GM10847 (cell line): Measurements from ENCODE around the gene SMAD4.

Source experiments
- POLR2A ChIP-seq: IDR thresholded peaks from 2 replicates; pipeline ENCODE4 v1.6.1; 2011; ENCODE audit not compliant: insufficient read length; ENCODE audit errors: extremely low read depth

Gene SMAD4

DNA sequence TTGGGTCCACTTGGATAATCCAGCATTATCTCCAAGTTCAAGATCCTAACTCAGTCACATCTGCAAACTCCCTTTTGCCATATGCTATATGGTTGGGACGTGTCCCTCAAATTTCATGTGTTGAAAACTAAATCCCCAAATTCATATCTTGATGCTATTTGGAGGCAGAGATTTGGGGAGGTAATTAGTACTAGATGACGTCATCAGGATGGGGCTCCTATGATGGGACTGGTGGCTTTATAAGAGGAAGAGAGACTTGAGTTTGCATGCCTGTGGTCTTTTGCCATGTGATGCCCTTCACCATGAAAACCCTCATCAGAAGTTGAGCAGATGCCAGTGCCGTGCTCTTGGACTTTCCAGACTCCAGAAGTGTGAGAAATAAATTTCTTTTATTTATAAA lies 16.8 kb upstream of the SMAD4 start:
- no peak for TF ChIP-seq POLR2A

DNA sequence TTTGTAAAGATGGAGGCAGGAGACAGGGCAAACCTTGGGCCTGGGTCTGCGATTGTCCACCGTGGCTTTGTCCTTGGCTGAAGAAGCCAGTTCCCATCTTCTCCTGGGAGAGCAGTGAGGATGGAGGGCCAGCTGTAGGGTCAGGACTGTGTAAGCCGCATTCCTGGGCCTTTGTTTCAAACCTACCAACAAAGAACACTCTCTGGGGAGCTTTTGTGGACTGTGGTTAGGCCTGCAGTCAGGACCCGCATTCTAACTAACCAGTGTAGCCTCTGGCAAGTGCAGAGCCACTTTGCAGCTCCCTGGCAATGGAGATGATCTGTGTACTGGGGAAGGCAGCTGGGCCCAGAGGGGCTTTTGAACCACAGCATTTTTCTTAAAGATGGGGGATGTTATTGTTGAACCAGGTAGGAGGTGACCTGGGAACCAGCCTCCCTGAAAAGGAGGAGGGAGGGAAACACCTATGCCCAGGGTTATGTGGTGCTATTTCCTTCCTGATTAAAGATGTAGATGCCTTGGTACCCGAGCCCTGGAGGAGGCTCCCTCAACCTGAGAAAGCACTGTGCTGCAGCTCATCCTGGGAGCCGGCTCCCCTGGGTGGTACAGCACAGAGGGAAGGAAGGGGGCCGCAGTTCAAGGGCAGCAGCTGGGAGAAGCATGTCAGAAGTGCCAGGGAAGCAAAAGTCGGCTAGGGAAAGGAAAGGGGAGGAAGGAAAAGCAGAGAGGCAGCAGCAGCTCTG lies 12.7 kb upstream of the SMAD4 start:
- TF ChIP-seq POLR2A = no peak

GRCh38 chr18:51020536-51020935 lies 9.5 kb upstream of the SMAD4 start:
- no peak for TF ChIP-seq POLR2A

DNA sequence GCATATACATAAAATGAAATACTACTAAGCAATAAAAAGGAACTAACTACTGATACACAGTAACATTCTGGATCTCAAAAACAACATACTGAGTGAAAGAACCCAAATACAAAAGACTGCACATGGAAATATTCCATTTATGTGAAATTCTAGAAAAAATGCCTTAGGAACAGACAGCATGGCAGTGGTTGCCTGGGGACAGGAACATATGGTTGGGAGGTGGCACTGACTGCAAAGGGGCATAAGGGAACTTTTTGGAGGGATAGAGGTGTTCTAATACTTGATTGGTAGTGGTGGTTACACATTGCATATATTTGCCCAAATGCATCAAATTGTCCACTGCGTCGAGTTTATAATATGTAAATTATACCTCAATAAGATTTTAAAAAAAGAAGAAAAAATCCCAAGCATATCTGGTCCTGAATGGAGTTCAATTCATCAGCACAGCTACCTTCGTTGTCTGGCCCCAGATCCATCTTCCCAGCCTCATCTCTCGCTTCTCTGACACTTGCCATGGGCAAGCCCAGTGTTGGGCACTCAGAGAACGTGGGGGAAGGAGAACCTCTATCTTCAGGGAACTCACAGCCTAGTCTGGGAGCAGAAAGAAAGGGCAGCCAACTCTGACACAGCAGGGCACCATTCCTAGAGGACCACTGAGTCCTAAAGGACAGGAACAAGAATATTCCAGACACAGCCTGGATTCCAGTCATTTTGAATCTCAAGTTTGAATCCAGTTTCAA lies 8.6 kb upstream of the SMAD4 start:
- no peak for TF ChIP-seq POLR2A

DNA sequence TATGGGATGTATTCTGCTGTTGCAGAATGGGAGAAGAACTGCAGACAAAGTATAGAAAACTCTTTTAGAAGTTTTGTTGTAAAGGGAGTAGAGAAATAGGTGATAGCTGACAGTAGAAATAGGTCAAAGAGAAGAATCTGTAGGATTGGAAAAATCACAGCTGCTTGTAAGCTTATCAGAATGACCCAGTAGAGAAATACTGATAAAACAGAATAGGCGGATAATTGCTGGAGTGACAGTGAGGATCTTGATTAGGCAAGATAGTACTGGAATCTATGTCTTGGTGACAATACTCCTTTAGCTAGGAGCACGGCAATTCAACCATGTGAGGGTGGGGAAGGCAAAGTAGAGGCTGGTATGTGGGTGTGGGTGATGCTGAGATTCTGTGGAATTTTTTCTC lies 4.5 kb upstream of the SMAD4 start:
- no peak for TF ChIP-seq POLR2A

DNA sequence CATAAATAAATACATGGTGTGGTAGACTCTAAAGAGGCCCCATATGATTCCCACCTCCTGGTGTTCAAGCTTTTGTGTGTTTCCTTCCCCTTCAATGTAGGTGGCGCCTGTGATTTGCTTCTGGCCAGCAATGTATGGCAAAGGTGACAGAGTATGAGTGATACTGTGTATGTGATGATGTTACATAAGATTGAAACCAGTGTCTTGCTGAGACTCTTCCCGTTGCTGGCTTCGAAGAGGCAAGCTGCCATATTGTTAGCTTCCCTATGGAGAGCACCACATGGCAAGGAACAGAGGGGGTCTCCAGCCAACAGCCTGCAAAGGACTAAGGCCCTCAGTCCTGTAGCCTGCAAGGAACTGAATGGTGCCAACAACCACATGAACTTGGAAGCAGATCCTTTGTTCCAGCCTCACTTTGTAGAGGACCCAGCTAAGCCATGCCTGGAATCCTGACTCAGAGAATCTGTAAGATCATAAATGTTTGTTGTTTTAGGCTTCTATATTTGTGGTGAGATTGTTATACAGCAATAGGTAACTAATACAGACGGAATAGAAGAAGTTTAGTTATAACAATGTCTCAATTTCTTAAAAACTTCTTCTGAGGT lies 1.7 kb upstream of the SMAD4 start:
- no peak for TF ChIP-seq POLR2A

DNA sequence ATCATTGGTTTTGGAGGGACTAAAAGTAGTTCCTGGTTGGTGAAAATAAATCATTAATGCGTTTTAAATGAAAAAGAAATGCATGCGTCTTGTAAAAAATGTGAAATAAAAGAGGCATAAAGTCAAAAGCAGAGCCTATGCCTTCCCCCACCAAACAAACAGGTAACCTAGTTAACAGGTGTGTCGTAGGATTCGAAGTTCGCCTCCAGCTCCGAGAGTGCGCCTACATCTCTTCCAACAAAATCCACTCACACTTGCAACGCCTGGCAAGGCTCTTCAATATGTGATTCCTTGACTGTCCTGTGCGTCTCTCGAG lies 677 bp upstream of the SMAD4 start:
- TF ChIP-seq POLR2A = no peak

DNA sequence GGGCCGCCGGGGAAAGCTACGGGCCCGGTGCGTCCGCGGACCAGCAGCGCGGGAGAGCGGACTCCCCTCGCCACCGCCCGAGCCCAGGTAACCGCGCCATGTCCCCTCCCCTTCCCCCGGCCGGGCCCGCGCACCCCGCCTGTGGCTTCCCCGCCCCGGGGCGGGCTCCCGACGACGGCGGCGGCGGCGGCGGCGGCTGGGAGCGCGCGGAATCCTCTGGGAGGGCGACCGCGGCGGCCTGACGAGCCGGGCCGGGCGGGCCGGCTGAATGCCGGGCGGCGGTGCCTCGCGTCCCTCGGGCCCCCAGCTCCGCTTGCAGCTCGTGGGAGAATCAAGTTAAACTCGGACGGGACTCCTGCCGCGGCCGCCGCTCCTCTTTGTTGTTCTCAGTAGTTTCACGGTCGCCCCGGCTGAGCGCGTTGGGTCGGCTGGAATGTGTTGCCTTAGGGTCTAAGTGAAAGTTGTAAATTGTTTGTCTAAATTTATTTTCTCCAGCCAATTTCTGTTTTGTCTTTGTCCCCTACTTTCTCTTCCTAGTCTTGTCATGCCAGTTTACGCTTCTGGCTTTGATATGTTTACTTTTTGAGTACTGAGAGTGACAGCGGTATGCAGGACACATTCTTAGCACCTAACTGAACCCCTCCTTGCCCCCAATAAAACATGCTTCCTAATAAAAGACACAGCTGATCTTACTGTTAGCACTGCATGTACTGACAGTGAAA lies 685 bp downstream of the SMAD4 start:
- TF ChIP-seq POLR2A = no peak

GRCh38 chr18:51032193-51032592 lies 2.2 kb downstream of the SMAD4 start:
- TF ChIP-seq POLR2A = no peak

DNA sequence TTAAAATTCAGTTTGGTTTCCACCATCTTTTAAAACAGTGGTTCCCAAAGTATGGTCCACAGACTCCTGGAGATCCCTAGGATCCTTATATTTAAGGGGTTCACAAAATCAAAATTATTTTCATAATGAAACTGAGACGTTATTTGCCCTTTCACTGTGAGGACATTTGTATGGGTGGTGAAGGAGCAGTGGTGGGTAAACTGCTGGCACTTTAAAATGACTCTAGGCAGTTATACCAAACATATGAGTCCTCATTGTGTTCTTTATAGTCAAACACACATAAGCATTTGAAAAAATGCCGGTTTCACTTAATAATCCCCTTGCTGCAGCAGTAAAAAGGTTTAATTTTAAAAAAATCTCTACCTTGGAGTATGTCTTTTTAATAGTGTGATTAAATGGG lies 7.2 kb downstream of the SMAD4 start:
- no peak for TF ChIP-seq POLR2A

DNA sequence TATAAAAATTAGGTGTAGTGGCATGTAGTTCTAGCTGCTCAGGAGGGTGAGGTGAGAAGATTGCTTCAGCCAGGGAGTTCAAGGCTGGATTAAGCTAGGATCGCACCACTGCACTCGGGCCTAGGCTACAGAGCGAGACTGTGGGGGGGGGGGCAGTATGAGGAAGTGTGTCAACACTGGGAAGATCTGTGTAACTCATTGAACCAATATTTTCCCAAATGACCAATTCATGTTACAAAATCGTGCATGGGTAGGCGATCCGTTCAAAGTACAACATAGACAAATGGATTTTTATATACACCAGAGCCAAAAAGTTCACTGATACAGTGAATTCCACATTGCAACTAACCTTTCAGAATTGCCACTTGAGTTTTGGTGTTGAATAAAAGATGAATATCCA lies 8.1 kb downstream of the SMAD4 start:
- TF ChIP-seq POLR2A = no peak

DNA sequence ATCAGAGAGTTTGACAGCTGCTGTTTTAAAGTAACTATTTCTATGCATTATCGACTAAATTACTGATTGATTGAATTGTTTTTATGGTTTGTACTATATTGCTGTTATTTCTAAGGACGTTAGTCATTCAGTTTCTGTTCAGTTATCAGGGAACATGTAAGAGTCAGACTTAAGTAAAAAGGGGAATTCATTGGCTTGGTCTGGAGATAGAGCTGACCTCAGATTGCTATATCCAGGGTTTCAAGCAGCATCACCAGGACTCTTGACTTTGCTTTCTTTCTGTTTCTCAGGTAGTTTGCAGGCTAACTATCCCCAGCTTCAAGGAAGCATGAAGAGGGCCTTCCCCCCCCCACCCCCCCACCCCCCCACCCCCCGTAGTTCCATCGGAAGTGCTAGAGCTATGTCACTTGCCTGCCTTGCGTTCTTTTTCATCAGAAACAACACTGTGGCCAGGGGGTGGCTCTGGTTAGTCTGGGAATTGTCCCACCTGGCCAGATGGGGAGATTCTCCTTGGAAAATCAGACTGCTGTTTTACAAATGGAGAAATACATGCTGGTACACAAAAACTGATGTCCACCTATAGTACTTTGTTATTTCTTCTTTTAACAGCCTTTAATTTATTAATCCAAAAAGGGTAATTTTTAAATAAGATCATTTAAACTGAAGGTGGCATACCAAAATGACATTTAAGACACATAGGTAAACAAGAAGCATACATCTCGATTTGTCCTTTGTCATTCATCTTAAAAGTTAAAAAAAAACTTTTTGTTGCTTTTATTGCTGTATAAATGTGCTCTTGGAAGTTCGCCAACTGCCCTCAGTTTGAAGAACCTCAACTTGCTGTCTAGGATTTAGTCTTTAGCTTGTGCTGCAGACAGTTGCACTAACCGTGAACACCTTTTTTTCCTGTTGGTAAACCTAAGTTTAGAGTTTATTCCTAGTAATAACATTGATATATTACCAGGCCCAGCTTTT lies 9.4 kb downstream of the SMAD4 start:
- TF ChIP-seq POLR2A = no peak

- no peak for TF ChIP-seq POLR2A
Measured at GRCh38 chr18:51041677-51042352, 11.8 kb downstream of the SMAD4 start.

DNA sequence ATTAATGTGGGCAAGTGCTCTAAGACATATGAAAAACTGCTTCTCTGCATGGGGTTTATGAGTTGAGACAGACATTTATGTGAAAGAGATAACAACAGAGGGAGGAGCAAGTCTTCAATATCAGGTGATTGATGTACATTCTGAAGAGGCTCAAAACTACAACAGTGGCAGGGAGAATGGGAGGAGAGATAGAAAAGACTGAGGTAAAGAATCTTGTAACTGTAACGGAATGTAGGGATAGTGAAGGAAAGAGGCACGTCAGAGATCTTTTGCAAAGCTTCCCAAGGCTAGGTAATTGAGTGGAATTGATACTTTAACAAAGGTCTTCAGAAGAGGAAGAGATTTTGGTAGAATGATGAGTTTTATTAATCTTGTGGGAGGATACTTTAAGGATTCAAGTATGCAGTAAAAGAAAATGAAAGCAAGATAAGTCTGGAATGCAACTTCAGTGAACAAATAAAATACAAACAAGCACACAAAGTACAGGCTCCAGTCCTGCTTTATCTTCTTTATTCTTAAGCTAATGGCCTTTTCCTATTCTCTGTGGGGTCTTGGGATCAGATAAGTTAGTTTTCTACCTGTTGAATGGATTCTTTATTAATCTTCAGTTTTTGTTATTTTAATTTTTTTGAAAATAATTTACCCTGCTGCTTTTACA lies 15.0 kb downstream of the SMAD4 start:
- no peak for TF ChIP-seq POLR2A

- no peak for TF ChIP-seq POLR2A
Measured at GRCh38 chr18:51048190-51048589, 18.2 kb downstream of the SMAD4 start.
